Measurements from ENCODE around the gene HRK.
A peak's percentile ranks its signal among the peaks of the same experiment; 100 is the strongest.

The HRK gene

DNA sequence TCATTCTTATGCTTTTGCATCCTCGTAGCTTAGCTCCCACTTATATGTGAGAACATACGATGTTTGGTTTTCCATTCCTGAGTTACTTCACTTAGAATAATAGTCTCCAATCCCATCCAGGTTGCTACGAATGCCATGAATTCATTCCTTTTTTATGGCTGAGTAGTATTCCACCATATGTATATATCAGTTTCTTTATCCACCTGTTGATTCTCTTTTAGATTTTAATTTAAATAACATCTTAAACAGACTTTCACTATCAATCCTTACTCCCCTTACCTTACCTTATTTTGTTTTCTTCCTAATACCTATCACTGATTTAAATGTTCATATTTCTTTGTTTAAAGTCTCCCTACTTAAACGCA is 29.0 kb upstream of the HRK start:
- DNase-seq (ENCODE audit: low read depth, low spot score), result no peak
- peak overlapping the region; percentile 89 for H3K4me3 ChIP-seq
- TF ChIP-seq POLR2AphosphoS5 (IDR thresholded peaks at IDR 0.05; ENCODE audit: borderline replicate concordance, low read depth, low read length), result no peak
- TF ChIP-seq FOXP2 (optimal IDR thresholded peaks at IDR 0.05; ENCODE audit: control extremely low read depth, extremely low read length, insufficient read depth), result no peak
- TF ChIP-seq EZH2 (IDR thresholded peaks at IDR 0.05), result no peak
- no peaks in the 10 kb centered on the region for H3K9me3 ChIP-seq (ENCODE audit: low read depth, low read length)
- H3K9ac ChIP-seq (ENCODE audit: insufficient read length), result peak overlapping the region; percentile 87
- peaks cover 7% of the 10 kb centered on the region; the same call in 1 of the 2 replicates for H3K36me3 ChIP-seq (ENCODE audit: insufficient read depth, low read length)
- H3K27ac ChIP-seq, result no peak overlapping the region; the same call in 1 of the 2 replicates

DNA sequence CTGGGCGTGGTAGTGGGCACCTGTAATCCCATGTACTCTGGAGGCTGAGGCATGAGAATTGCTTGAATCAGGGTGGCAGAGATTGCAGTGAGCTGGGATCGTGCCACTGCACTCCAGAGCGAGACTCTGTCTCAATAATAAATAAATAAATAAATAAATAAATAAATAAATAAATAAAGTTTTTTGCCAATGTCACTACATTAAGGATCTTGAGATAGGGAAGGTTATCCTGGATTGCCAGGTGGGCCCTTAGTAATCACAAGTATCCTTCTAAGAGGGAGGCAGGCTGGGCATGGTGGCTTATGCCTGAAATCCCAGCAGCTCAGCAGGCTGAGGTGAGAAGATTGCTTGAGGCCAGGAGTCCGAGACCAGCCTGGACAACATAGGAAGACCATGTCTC is 25.0 kb upstream of the HRK start:
- no peak overlapping the region for H3K4me3 ChIP-seq
- no peaks in the 10 kb centered on the region for H3K9me3 ChIP-seq (ENCODE audit: low read depth, low read length)
- no peak overlapping the region for H3K27ac ChIP-seq
- no peak overlapping the region for H3K9ac ChIP-seq (ENCODE audit: insufficient read length)
- no peak for DNase-seq (ENCODE audit: low read depth, low spot score)
- no peaks in the 10 kb centered on the region for H3K36me3 ChIP-seq (ENCODE audit: insufficient read depth, low read length)
- TF ChIP-seq FOXP2 (optimal IDR thresholded peaks at IDR 0.05; ENCODE audit: control extremely low read depth, extremely low read length, insufficient read depth) (no peak), POLR2AphosphoS5 (IDR thresholded peaks at IDR 0.05; ENCODE audit: borderline replicate concordance, low read depth, low read length) (no peak), EZH2 (IDR thresholded peaks at IDR 0.05) (no peak)

DNA sequence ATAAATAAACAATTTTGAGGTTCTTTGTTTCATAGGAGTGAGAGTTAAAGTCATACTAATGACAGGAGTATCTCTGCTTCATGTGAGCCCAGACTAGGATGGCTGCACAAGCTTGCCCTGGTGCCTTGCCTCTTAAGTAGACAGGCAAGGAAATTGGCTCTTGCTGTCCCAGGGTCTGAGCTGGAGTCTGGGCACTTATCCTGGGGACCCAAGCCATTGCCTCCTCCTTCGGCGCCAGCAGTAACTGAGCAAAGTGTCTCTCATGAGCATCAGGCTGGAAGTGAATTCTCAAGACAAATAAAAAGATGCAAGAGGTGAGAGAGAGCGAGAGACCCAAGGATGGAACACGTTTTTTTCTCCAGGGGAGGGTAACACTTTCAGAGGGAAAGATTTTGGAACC is 22.6 kb upstream of the HRK start:
- DNase-seq (ENCODE audit: low read depth, low spot score), result no peak
- H3K27ac ChIP-seq, result no peak overlapping the region
- no peaks in the 10 kb centered on the region for H3K36me3 ChIP-seq (ENCODE audit: insufficient read depth, low read length)
- TF ChIP-seq EZH2 (IDR thresholded peaks at IDR 0.05), result no peak
- H3K9me3 ChIP-seq (ENCODE audit: low read depth, low read length), result no peaks in the 10 kb centered on the region
- H3K4me3 ChIP-seq, result no peak overlapping the region
- H3K9ac ChIP-seq (ENCODE audit: insufficient read length), result no peak overlapping the region

GRCh38 chr12:116901612-116902011 is 20.4 kb upstream of the HRK start:
- no peak overlapping the region for H3K9ac ChIP-seq (ENCODE audit: insufficient read length)
- no peak for DNase-seq (ENCODE audit: low read depth, low spot score)
- TF ChIP-seq EZH2 (IDR thresholded peaks at IDR 0.05) (no peak), POLR2AphosphoS5 (IDR thresholded peaks at IDR 0.05; ENCODE audit: borderline replicate concordance, low read depth, low read length) (no peak), FOXP2 (optimal IDR thresholded peaks at IDR 0.05; ENCODE audit: control extremely low read depth, extremely low read length, insufficient read depth) (no peak)
- no peaks in the 10 kb centered on the region for H3K36me3 ChIP-seq (ENCODE audit: insufficient read depth, low read length)
- H3K9me3 ChIP-seq (ENCODE audit: low read depth, low read length), result no peaks in the 10 kb centered on the region
- no peak overlapping the region for H3K27ac ChIP-seq
- H3K4me3 ChIP-seq, result no peak overlapping the region

DNA sequence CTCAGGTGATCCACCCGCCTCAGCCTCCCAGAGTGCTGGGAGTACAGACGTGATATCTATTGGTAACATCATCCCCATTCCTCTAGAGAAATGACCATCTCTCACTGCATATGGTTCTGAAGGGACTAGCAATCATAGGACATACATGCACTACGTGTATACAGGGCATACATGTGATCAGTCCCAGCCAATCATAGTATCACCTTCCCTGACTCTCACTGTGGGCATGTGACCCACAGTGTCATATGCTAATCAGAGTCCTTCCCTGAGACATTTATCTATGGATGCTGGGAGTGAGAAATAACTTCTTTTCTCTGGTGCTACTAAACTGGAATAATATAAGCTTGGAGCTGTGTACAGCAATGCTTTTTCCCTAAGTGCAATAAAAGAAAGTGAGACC is 17.4 kb upstream of the HRK start:
- TF ChIP-seq FOXP2 (optimal IDR thresholded peaks at IDR 0.05; ENCODE audit: control extremely low read depth, extremely low read length, insufficient read depth) (no peak), POLR2AphosphoS5 (IDR thresholded peaks at IDR 0.05; ENCODE audit: borderline replicate concordance, low read depth, low read length) (no peak)
- H3K27ac ChIP-seq, result no peak overlapping the region
- H3K9me3 ChIP-seq (ENCODE audit: low read depth, low read length), result no peaks in the 10 kb centered on the region
- no peak overlapping the region for H3K4me3 ChIP-seq
- no peak overlapping the region for H3K9ac ChIP-seq (ENCODE audit: insufficient read length)
- no peaks in the 10 kb centered on the region for H3K36me3 ChIP-seq (ENCODE audit: insufficient read depth, low read length)
- DNase-seq (ENCODE audit: low read depth, low spot score), result no peak

DNA sequence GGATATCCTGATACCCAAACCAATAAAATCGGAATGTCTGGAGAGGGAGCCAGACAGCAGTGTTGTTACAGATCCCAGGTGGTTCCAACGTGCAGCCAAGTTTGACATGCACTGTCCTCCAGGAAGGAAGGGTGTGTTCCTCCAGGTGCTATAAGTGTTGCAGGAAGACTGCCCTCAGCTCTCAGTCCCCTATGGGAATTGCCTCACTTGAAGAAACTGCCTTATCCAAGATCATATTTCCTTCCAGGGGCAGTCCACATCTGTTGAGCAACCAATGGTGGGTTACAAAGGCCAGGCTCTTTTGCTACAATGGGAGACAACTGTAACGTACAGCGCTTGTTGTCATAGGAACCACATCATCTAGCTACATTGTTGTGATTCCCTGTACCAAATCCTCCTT is 16.2 kb upstream of the HRK start:
- no peaks in the 10 kb centered on the region for H3K36me3 ChIP-seq (ENCODE audit: insufficient read depth, low read length)
- no peak overlapping the region for H3K9ac ChIP-seq (ENCODE audit: insufficient read length)
- H3K4me3 ChIP-seq, result no peak overlapping the region
- no peaks in the 10 kb centered on the region for H3K9me3 ChIP-seq (ENCODE audit: low read depth, low read length)
- no peak overlapping the region for H3K27ac ChIP-seq
- DNase-seq (ENCODE audit: low read depth, low spot score), result no peak
- TF ChIP-seq POLR2AphosphoS5 (IDR thresholded peaks at IDR 0.05; ENCODE audit: borderline replicate concordance, low read depth, low read length) (no peak), EZH2 (IDR thresholded peaks at IDR 0.05) (no peak), FOXP2 (optimal IDR thresholded peaks at IDR 0.05; ENCODE audit: control extremely low read depth, extremely low read length, insufficient read depth) (no peak)

GRCh38 chr12:116896411-116896924 is 15.2 kb upstream of the HRK start:
- no peaks in the 10 kb centered on the region for H3K9me3 ChIP-seq (ENCODE audit: low read depth, low read length)
- no peak for DNase-seq (ENCODE audit: low read depth, low spot score)
- no peak for TF ChIP-seq EZH2 (IDR thresholded peaks at IDR 0.05)
- TF ChIP-seq POLR2AphosphoS5 (IDR thresholded peaks at IDR 0.05; ENCODE audit: borderline replicate concordance, low read depth, low read length), result no peak
- no peak for TF ChIP-seq FOXP2 (optimal IDR thresholded peaks at IDR 0.05; ENCODE audit: control extremely low read depth, extremely low read length, insufficient read depth)
- H3K36me3 ChIP-seq (ENCODE audit: insufficient read depth, low read length), result no peaks in the 10 kb centered on the region
- no peak overlapping the region for H3K9ac ChIP-seq (ENCODE audit: insufficient read length)
- no peak overlapping the region for H3K27ac ChIP-seq
- no peak overlapping the region for H3K4me3 ChIP-seq

- Histone ChIP-seq H3K9ac (ENCODE audit: insufficient read length) (no peak overlapping the region), H3K9me3 (ENCODE audit: low read depth, low read length) (no peaks in the 10 kb centered on the region), H3K36me3 (ENCODE audit: insufficient read depth, low read length) (no peaks in the 10 kb centered on the region), H3K4me3 (no peak overlapping the region), H3K27ac (no peak overlapping the region)
- DNase-seq (ENCODE audit: low read depth, low spot score), result no peak
- no peak for TF ChIP-seq POLR2AphosphoS5 (IDR thresholded peaks at IDR 0.05; ENCODE audit: borderline replicate concordance, low read depth, low read length)
- no peak for TF ChIP-seq EZH2 (IDR thresholded peaks at IDR 0.05)
Measured at GRCh38 chr12:116894913-116895312, 13.7 kb upstream of the HRK start.

DNA sequence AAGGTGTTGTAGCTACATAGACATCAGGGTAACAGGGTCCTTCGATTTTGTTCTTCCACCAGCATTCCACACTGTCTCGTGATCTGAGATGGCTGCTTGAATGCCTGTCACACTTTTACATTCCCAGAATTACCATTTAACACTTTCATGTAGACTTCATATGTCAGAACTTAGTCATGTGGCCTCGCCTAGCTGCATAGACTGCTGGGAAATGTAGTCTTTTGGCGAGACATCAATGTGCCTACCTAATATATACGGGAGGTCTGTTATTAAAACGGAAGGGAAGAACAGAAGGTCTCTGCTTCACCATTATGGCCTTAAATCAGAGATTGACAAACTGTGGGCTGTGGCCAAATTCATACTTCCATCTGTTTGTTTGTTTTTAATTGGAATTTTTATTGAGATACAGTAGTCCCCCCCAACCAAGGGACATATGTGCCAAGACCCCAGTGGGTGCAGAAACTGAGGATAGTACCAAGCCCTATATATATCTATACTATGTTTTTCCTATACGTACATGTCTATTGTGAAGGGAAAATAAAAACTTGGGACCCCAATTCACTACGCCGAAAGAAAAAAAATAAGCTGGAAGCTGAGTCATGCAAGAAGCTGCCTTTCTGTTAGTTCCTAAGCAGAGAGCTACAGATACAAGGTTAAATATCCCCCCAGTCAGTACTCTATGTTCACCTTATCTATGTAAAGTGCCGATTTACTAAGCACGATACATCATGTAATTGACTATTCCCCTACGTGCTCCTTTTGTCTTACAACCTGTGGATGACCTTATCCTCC is 11.3 kb upstream of the HRK start:
- DNase-seq (ENCODE audit: low read depth, low spot score), result no peak
- Histone ChIP-seq H3K4me3 (no peak overlapping the region), H3K9ac (ENCODE audit: insufficient read length) (no peak overlapping the region)

More for the DNA sequence above, 11.3 kb upstream of the HRK start:
- TF ChIP-seq POLR2AphosphoS5 (IDR thresholded peaks at IDR 0.05; ENCODE audit: borderline replicate concordance, low read depth, low read length) (no peak), FOXP2 (optimal IDR thresholded peaks at IDR 0.05; ENCODE audit: control extremely low read depth, extremely low read length, insufficient read depth) (no peak), EZH2 (IDR thresholded peaks at IDR 0.05) (no peak)
- no peaks in the 10 kb centered on the region for H3K9me3 ChIP-seq (ENCODE audit: low read depth, low read length)
- H3K27ac ChIP-seq, result no peak overlapping the region
- H3K36me3 ChIP-seq (ENCODE audit: insufficient read depth, low read length), result no peaks in the 10 kb centered on the region
